OCI-LY3 (cell line): ENCODE measurements around the gene ANXA4.

ENCODE experiments used
- H2AFZ ChIP-seq: fragments of 200-600, 300-600 bp; shearing (Covaris generic); 2 replicates; pipeline ENCODE4 v1.6.0; 2014; ENCODE audit warnings: antibody characterized with exemption, low read depth, low read length
- H3K27ac ChIP-seq: fragments of 200-600, 300-600 bp; sonication (generic); 2 replicates; pipeline ENCODE4 v1.5.1; 2014; ENCODE audit warnings: mild to moderate bottlenecking, low read length, moderate library complexity, mixed read lengths
- H3K27me3 ChIP-seq: fragments of 200-600, 300-600 bp; sonication (generic); 2 replicates; pipeline ENCODE4 v1.6.1; 2014; ENCODE audit warnings: low read depth, low read length, mixed read lengths
- H3K36me3 ChIP-seq: fragments of 200-600, 300-600 bp; sonication (generic); replicated peaks from 2 replicates; pipeline ENCODE3; 2014; ENCODE audit warnings: low read depth, low read length, mixed read lengths
- H3K4me1 ChIP-seq: fragments of 300-600, 200-600 bp; sonication (generic); 2 replicates; pipeline ENCODE4 v1.6.1; 2014; ENCODE audit warnings: low read length, mixed read lengths
- H3K4me2 ChIP-seq: fragments of 200-600, 300-600 bp; sonication (generic); 2 replicates; pipeline ENCODE4 v1.6.1; 2014; ENCODE audit warnings: low read length, mixed read lengths
- H3K4me3 ChIP-seq: fragments of 300-600, 200-600 bp; sonication (generic); 2 replicates; pipeline ENCODE4 v1.5.1; 2014; ENCODE audit warnings: antibody characterized with exemption, mild to moderate bottlenecking, low read length, moderate library complexity
- H3K79me2 ChIP-seq: fragments of 300-600, 200-600 bp; shearing (Covaris generic); 2 replicates; pipeline ENCODE4 v1.6.1; 2014; ENCODE audit warnings: mild to moderate bottlenecking, low read length, mixed read lengths
- H3K9ac ChIP-seq: fragments of 300-600, 200-600 bp; shearing (Covaris generic); 2 replicates; pipeline ENCODE4 v1.6.0; 2014; ENCODE audit warnings: mild to moderate bottlenecking, low read length, moderate library complexity
- H3K9me3 ChIP-seq: fragments of 200-600, 300-600 bp; shearing (Covaris generic); 2 replicates; pipeline ENCODE4 v1.6.1; 2014; ENCODE audit warnings: low read length, mixed read lengths; ENCODE audit not compliant: insufficient read depth
- H4K20me1 ChIP-seq: fragments of 200-600, 300-600 bp; sonication (generic); 2 replicates; pipeline ENCODE4 v1.6.1; 2016; ENCODE audit warnings: low read length, mixed read lengths; ENCODE audit not compliant: insufficient read depth
- CTCF ChIP-seq: fragments of 200-600, 300-600 bp; sonication (generic); IDR thresholded peaks from 2 replicates; pipeline ENCODE4 v1.5.1; 2014; ENCODE audit warnings: antibody characterized with exemption, low read length, low read depth
- EZH2phosphoT487 ChIP-seq: fragments of 200-600 bp; shearing (Covaris generic); IDR thresholded peaks from 2 replicates; pipeline ENCODE4 v1.6.1; 2018; ENCODE audit warnings: antibody characterized with exemption, mixed run types, low read depth

ANXA4 gene

GRCh38 chr2:69844560-69844959 lies 102.6 kb downstream of the ANXA4 start:
- TF ChIP-seq CTCF, result no peak
- no peak for TF ChIP-seq EZH2phosphoT487
- no peaks in the 10 kb centered on the region for H3K9me3 ChIP-seq
- H3K9ac ChIP-seq, result no peak overlapping the region
- no peak overlapping the region for H3K27ac ChIP-seq
- H4K20me1 ChIP-seq, result no peaks in the 10 kb centered on the region
- no peaks in the 10 kb centered on the region for H3K4me1 ChIP-seq
- H3K27me3 ChIP-seq, result no peaks in the 10 kb centered on the region
- H3K36me3 ChIP-seq, result peaks cover 21% of the 10 kb centered on the region
- no peaks in the 10 kb centered on the region for H3K79me2 ChIP-seq
- H3K4me3 ChIP-seq, result no peak overlapping the region
- H3K4me2 ChIP-seq, result no peak overlapping the region
- H2AFZ ChIP-seq, result no peak overlapping the region

- Histone ChIP-seq H3K36me3 (peaks cover 25% of the 10 kb centered on the region), H3K79me2 (no peaks in the 10 kb centered on the region), H3K27me3 (no peaks in the 10 kb centered on the region), H3K9ac (no peak overlapping the region), H3K9me3 (no peaks in the 10 kb centered on the region), H3K4me1 (no peaks in the 10 kb centered on the region), H3K27ac (no peak overlapping the region), H2AFZ (no peak overlapping the region), H3K4me2 (no peak overlapping the region), H4K20me1 (no peaks in the 10 kb centered on the region), H3K4me3 (no peak overlapping the region)
- TF ChIP-seq EZH2phosphoT487 (no peak), CTCF (no peak)
These were observed 104.5 kb downstream of the ANXA4 start for GRCh38 chr2:69846182-69847067.

- Histone ChIP-seq H3K4me2 (no peak overlapping the region), H3K4me1 (no peaks in the 10 kb centered on the region), H4K20me1 (no peaks in the 10 kb centered on the region), H3K9me3 (no peaks in the 10 kb centered on the region), H3K4me3 (no peak overlapping the region), H3K9ac (no peak overlapping the region), H3K27ac (no peak overlapping the region), H2AFZ (no peak overlapping the region), H3K36me3 (peaks cover 25% of the 10 kb centered on the region), H3K79me2 (no peaks in the 10 kb centered on the region), H3K27me3 (no peaks in the 10 kb centered on the region)
- no peak for TF ChIP-seq CTCF
- no peak for TF ChIP-seq EZH2phosphoT487
These were observed 105.3 kb downstream of the ANXA4 start for GRCh38 chr2:69847068-69847828.

GRCh38 chr2:69848186-69848790 lies 106.4 kb downstream of the ANXA4 start:
- no peak overlapping the region for H2AFZ ChIP-seq
- peaks cover 25% of the 10 kb centered on the region for H3K36me3 ChIP-seq
- TF ChIP-seq CTCF (no peak), EZH2phosphoT487 (no peak)
- H4K20me1 ChIP-seq, result no peaks in the 10 kb centered on the region
- H3K27ac ChIP-seq, result no peak overlapping the region
- H3K4me1 ChIP-seq, result no peaks in the 10 kb centered on the region
- H3K79me2 ChIP-seq, result no peaks in the 10 kb centered on the region
- no peaks in the 10 kb centered on the region for H3K9me3 ChIP-seq
- H3K4me3 ChIP-seq, result no peak overlapping the region
- no peak overlapping the region for H3K9ac ChIP-seq
- H3K27me3 ChIP-seq, result no peaks in the 10 kb centered on the region
- H3K4me2 ChIP-seq, result no peak overlapping the region
